Ramos (cell line): ENCODE data around the gene STON2.

ENCODE experiments used
- in situ Hi-C: fragments of 300-500 bp; cut with MboI; formaldehyde crosslinking; loops from one replicate; pipeline ENCODE4 v1.14.3; 2022; ENCODE audit warnings: low sequenced_read_pairs; ENCODE audit not compliant: unreplicated experiment

Gene STON2

GRCh38 chr14:81342850-81343580, 57.1 kb downstream of the STON2 start:
- in situ Hi-C loops: no loop called here

- in situ Hi-C loops: no loop called here
Observed at GRCh38 chr14:81341781-81342180, 58.3 kb downstream of the STON2 start.

- in situ Hi-C loops: no loop called here
Observed at GRCh38 chr14:81341370-81341769, 58.8 kb downstream of the STON2 start.

GRCh38 chr14:81340201-81340600, 59.9 kb downstream of the STON2 start:
- in situ Hi-C loops: no loop called here

- in situ Hi-C loops: no loop called here
Observed at GRCh38 chr14:81337073-81337472, 63.1 kb downstream of the STON2 start.

- in situ Hi-C loops: no loop called here
Observed at GRCh38 chr14:81336009-81336408, 64.1 kb downstream of the STON2 start.

GRCh38 chr14:81332725-81333124, 67.4 kb downstream of the STON2 start:
- in situ Hi-C loops: no loop called here

GRCh38 chr14:81331229-81332021, 68.7 kb downstream of the STON2 start:
- in situ Hi-C loops: no loop called here

GRCh38 chr14:81330619-81331122, 69.5 kb downstream of the STON2 start:
- in situ Hi-C loops: no loop called here

- in situ Hi-C loops: no loop called here
Observed at GRCh38 chr14:81329640-81330381, 70.3 kb downstream of the STON2 start.

GRCh38 chr14:81326451-81326850, 73.7 kb downstream of the STON2 start:
- in situ Hi-C loops: no loop called here

- in situ Hi-C loops: no loop called here
Observed at GRCh38 chr14:81324011-81324410, 76.1 kb downstream of the STON2 start.

GRCh38 chr14:81323093-81323492, 77.0 kb downstream of the STON2 start:
- in situ Hi-C loops: no loop called here

GRCh38 chr14:81319946-81320345, 80.2 kb downstream of the STON2 start:
- in situ Hi-C loops: no loop called here

- in situ Hi-C loops: no loop called here
Observed at GRCh38 chr14:81319314-81319713, 80.8 kb downstream of the STON2 start.

GRCh38 chr14:81315341-81315740, 84.8 kb downstream of the STON2 start:
- in situ Hi-C loops: no loop called here

GRCh38 chr14:81314443-81315175, 85.5 kb downstream of the STON2 start:
- in situ Hi-C loops: no loop called here

- in situ Hi-C loops: no loop called here
Observed at GRCh38 chr14:81313775-81314429, 86.2 kb downstream of the STON2 start.

GRCh38 chr14:81313200-81313599, 86.9 kb downstream of the STON2 start:
- in situ Hi-C loops: no loop called here
